Fibroblast of pulmonary artery (primary cell): ENCODE measurements around the gene ATRIP.

Experiments used
- DNase-seq: peaks from one replicate; pipeline ENCODE4 v3.0.0-alpha.2; 2010; ENCODE audit warnings: low read depth
- H3K4me3 ChIP-seq: replicated peaks from 2 replicates; pipeline ENCODE4 v1.5.1; 2011; ENCODE audit warnings: low read depth, mild to moderate bottlenecking, control low read depth, low read length, moderate library complexity
- TF ChIP-seq, protein P1 (sequence below): IDR thresholded peaks from 2 replicates; pipeline ENCODE4 v1.5.1; 2011; ENCODE audit warnings: mild to moderate bottlenecking, control low read depth, low read length, inconsistent platforms; ENCODE audit errors: missing control alignments

ATRIP gene

DNA sequence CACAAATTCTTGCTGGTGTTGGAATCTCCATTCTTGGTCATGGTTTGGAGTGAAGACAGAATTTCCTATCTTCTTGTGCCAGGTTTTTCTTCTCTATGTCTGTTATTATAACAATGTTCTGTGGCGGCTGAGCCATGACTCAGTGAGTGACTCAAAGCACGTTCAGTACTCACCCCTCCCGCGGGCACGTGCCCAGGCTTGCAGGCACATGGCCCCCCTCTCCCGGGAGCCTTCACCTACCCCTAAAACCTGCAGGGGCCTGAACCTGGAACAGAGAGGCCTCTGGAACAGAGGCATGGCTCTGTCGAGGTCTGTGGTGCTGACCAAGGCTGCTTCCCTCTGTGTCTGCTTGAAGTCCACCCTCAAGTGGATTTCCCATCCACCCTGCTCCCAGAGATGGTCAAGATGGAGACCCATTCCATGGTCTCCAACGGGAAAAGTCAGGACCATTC, 44.2 kb upstream of the ATRIP start:
- peak; percentile 91 for DNase-seq
- no peak overlapping the region for H3K4me3 ChIP-seq
- TF ChIP-seq, protein P1, sequence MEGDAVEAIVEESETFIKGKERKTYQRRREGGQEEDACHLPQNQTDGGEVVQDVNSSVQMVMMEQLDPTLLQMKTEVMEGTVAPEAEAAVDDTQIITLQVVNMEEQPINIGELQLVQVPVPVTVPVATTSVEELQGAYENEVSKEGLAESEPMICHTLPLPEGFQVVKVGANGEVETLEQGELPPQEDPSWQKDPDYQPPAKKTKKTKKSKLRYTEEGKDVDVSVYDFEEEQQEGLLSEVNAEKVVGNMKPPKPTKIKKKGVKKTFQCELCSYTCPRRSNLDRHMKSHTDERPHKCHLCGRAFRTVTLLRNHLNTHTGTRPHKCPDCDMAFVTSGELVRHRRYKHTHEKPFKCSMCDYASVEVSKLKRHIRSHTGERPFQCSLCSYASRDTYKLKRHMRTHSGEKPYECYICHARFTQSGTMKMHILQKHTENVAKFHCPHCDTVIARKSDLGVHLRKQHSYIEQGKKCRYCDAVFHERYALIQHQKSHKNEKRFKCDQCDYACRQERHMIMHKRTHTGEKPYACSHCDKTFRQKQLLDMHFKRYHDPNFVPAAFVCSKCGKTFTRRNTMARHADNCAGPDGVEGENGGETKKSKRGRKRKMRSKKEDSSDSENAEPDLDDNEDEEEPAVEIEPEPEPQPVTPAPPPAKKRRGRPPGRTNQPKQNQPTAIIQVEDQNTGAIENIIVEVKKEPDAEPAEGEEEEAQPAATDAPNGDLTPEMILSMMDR, result no peak

DNA sequence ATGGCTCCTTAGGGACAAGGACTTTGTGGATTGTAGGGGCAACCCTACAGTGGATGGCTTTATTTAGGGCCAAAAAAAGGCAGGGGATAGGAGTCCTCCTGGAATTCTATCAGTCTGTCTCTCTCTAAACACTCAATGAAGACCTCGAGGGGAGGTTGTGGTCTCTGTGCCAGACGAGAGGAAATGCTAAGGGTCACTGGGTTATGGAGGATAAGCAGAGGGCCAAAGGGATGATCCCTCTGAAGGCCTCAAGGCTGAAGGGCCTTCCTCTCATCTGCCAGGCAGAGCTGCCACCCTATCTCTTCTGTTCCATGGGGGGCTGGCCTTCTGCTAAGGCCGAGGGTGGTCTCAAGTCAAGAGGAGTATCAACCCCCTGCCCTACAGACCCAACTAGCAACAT, 43.6 kb upstream of the ATRIP start:
- DNase-seq, result no peak
- no peak overlapping the region for H3K4me3 ChIP-seq
- TF ChIP-seq, protein P1, result no peak

DNA sequence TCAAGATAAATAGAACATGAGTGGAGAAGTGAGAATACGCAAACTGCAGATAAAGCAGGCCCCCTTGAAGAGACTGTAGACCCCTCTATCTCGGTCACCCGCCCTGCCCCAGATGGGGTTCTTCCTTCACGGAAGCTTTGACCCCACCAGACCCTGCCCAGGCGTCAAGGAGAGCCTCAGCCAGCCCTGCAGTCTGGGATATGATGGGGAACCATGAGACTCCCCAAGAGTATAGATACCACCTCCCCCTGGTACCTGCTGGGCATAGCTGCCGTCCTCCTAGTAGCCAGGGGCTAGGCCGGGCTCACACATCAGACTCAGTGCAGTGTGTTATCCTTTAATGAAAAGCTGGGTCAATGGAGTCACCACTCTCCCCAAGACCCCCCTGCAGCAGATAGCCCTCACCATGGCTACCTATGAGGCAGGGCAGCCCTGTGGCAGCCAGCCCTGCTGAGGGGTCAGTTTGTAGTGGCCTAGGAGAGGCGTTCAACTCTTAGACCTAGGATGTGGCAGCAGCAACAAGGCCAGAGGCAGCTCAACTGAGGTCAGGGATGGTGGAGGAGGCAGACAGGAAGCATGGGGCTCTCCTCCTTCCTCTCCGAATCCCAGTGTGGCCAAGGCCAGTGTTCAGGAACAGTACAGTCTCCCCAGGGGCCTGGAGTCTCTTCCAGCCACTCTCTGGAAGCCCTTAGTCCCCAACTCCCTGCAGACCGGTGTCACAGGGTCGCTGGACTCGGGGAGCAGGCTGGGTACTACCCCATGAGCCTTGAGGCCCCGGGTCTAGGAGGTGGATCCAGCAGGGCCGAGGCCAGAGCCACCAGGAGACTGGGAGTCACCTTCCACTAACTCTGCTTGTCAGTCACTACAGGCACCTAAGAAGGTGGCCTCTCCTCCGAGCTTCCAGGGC, 42.8 kb upstream of the ATRIP start:
- H3K4me3 ChIP-seq, result no peak overlapping the region
- no peak for DNase-seq
- TF ChIP-seq, protein P1, result no peak

DNA sequence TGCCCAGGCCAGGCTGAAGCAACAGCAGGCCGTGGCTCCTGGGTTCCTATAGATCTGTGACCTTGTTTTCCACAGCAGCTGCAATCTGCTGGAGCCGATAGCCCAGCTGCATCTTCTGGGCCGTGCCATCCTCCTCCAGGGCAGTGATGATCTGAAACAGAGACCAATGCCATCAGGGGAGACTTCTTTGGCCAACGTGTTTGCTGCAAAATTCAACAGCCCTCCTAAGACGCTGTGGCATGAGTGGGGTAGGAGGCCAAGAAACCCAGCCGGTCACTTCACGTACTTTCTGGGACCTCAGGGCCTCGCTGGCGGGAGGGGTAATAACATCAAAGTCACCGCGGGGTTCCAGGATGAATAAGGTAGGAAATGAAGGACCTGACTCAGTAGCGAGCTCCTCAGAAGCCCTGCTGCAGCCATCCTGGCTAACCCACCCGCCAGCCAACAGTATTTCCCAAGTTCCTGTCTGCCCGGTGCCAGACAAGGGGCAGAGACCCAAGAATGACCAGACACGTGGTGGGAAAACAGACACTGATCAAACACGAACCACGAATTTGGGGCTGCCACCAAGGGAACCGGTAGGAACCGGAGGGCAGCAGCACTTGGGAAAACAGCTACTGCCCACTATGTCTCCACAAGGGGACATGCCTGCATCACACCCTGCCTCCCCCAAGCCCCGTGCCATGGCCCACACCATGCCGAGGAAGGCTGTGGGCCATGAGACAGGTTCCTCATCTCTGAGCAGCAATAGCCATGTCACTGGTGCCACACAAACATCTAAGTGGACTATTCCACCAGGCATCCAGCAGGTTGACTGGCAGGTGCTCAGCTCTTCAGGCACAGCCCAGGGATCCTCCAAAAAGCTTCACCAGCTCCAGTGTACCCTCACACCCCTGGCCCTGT, 41.8 kb upstream of the ATRIP start:
- no peak overlapping the region for H3K4me3 ChIP-seq
- TF ChIP-seq, protein P1, result no peak
- no peak for DNase-seq

DNA sequence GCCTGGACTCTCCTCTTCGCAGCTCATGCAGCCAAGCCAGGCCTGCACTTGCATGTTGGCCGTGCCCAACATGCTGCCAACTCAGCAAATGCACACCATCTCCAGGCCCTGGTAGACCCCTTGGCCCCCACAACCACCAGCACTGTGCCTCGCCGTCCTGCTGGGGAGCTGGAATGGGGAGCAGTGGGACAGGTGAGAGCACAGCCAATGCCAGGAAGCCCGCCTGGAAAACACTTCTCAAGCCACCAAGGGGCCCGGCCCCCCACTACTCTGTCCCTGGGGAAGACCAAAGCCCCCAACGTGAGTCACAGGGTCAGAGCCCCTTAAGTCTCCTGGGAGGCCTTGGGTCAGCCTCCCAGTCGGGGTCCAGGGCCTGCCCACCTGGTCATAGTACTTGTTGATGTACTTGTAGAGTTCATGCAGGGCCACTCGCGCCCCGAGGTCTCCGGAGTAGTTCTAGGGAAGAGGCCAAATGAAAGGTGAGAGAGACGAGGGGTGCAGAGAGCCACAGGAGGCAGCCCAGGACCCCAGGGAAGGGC, 41.1 kb upstream of the ATRIP start:
- no peak for DNase-seq
- TF ChIP-seq, protein P1, result no peak
- no peak overlapping the region for H3K4me3 ChIP-seq

DNA sequence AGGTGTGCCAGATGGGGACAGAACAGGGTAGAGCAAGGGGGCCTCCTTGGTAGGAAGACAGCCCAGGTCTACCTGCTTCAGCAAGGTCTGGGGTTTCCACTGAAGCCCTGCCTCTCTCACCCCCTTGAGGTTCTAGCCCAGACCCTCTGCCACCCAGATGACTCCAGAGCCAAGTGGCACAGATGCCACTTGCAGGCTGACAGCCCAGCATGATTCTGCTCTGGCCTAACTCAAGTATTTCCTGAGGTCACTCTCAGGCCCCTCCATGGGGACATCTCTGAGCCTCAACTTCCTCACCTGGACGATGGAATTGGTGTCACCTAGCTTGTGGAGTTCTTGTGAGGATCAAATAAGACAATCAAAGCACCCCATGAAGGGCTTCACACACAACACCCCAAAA, 40.6 kb upstream of the ATRIP start:
- TF ChIP-seq, protein P1, result no peak

More for the DNA sequence above, 40.6 kb upstream of the ATRIP start:
- DNase-seq, result no peak
- H3K4me3 ChIP-seq, result no peak overlapping the region
